Kidney epithelial cell (primary cell): ENCODE measurements around the gene NAV2. TPM values are rescaled to one million over a fixed set of nuclear protein-coding genes. Genes with fewer than 3 reads are reported as not detected.

ENCODE experiments used
- DNase-seq: peaks from one replicate; pipeline ENCODE4 v3.0.0-alpha.2; 2010; ENCODE audit warnings: low read depth
- H3K27me3 ChIP-seq: 2 replicates; pipeline ENCODE4 v1.6.0; 2011; ENCODE audit warnings: low read length; ENCODE audit not compliant: control insufficient read depth, insufficient read depth
- H3K36me3 ChIP-seq: 2 replicates; pipeline ENCODE4 v1.5.1; 2011; ENCODE audit warnings: low read length; ENCODE audit not compliant: control insufficient read depth, insufficient read depth
- H3K4me3 ChIP-seq: 2 replicates; pipeline ENCODE4 v1.5.1; 2011; ENCODE audit warnings: low read depth, mild to moderate bottlenecking, control low read depth, low read length
- total RNA-seq: library from RNA; depleted of rRNA; stranded (reverse); fragments of >200 nt; gene quantifications from 2 replicates; pipeline ENCODE4 v1.2.3, GENCODE V29; 2015
- TF ChIP-seq, protein P1 (sequence below): IDR thresholded peaks from 2 replicates; pipeline ENCODE4 v1.5.1; 2011; ENCODE audit warnings: mild to moderate bottlenecking, moderate library complexity, low read length, control low read depth, inconsistent platforms; ENCODE audit not compliant: insufficient read depth, poor library complexity, severe bottlenecking

Gene NAV2
- total RNA-seq, 1 donor from 2014 or later = 41.5 TPM

GRCh38 chr11:19813158-19813879 is 100.7 kb downstream of the NAV2 start:
- Histone ChIP-seq H3K27me3 (no peaks in the 10 kb centered on the region), H3K4me3 (no peak overlapping the region), H3K36me3 (no peaks in the 10 kb centered on the region)
- TF ChIP-seq, protein P1, sequence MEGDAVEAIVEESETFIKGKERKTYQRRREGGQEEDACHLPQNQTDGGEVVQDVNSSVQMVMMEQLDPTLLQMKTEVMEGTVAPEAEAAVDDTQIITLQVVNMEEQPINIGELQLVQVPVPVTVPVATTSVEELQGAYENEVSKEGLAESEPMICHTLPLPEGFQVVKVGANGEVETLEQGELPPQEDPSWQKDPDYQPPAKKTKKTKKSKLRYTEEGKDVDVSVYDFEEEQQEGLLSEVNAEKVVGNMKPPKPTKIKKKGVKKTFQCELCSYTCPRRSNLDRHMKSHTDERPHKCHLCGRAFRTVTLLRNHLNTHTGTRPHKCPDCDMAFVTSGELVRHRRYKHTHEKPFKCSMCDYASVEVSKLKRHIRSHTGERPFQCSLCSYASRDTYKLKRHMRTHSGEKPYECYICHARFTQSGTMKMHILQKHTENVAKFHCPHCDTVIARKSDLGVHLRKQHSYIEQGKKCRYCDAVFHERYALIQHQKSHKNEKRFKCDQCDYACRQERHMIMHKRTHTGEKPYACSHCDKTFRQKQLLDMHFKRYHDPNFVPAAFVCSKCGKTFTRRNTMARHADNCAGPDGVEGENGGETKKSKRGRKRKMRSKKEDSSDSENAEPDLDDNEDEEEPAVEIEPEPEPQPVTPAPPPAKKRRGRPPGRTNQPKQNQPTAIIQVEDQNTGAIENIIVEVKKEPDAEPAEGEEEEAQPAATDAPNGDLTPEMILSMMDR = no peak
- no peak for DNase-seq

- TF ChIP-seq, protein P1 = no peak
- no peak for DNase-seq
- no peak overlapping the region for H3K4me3 ChIP-seq
- no peaks in the 10 kb centered on the region for H3K36me3 ChIP-seq
- no peaks in the 10 kb centered on the region for H3K27me3 ChIP-seq
Measured at GRCh38 chr11:19814421-19814820, 101.8 kb downstream of the NAV2 start.

DNA sequence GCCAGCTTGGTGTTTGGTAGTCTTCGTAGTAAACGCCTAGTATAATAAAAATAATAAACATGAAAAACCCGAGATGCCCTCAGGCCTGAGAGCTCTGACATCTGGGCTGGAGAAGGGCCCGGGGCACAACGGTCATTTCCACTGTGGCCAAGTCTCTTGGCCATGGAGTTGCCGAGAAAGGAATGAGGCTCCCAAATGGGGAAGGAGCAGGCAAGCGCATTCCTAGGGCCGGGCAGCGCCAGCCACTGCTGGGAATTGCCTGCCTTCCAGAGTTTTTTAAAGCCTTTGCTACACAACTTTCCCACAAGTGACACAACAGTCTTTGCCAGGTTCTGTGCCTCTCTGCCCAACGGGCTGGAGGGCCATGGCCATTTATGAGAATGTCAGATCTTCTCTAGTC is 103.4 kb downstream of the NAV2 start:
- Histone ChIP-seq H3K4me3 (no peak overlapping the region), H3K36me3 (no peaks in the 10 kb centered on the region), H3K27me3 (no peaks in the 10 kb centered on the region)
- DNase-seq = no peak
- TF ChIP-seq, protein P1 = no peak

DNA sequence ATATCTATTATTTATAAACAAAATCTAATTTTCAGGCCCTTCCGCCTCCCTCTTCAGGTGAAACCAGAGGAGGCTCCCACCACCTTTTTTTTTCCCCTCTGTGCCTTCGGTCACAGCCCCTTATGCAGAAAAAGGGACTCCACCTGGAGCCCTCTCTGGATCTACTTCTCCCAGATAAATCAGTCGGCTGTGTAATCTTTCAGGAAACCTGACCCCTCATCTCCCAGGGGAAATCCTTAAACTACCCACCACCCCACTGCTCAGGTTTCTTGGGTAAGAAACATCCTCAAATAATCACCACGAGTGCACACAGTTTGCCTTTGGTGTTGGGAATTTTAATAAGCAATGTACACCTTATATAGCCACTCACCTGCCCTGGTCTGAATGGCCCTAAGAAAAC is 104.2 kb downstream of the NAV2 start:
- Histone ChIP-seq H3K36me3 (no peaks in the 10 kb centered on the region), H3K27me3 (no peaks in the 10 kb centered on the region), H3K4me3 (no peak overlapping the region)
- TF ChIP-seq, protein P1 = no peak
- DNase-seq = no peak

- TF ChIP-seq, protein P1 = no peak
- Histone ChIP-seq H3K4me3 (no peak overlapping the region), H3K36me3 (no peaks in the 10 kb centered on the region), H3K27me3 (no peaks in the 10 kb centered on the region)
- no peak for DNase-seq
Measured at GRCh38 chr11:19817265-19817851, 104.7 kb downstream of the NAV2 start.
